ENCODE measurements around the gene MOB3A. TPM values are rescaled to one million over a fixed set of nuclear protein-coding genes. Genes with fewer than 3 reads are reported as not detected.
A peak's percentile ranks its signal among the peaks of the same experiment; 100 is the strongest.

Gene MOB3A
- total and polyA plus RNA-seq, 4 donors, result 17.7 to 86.6 (median 45.0) TPM

DNA sequence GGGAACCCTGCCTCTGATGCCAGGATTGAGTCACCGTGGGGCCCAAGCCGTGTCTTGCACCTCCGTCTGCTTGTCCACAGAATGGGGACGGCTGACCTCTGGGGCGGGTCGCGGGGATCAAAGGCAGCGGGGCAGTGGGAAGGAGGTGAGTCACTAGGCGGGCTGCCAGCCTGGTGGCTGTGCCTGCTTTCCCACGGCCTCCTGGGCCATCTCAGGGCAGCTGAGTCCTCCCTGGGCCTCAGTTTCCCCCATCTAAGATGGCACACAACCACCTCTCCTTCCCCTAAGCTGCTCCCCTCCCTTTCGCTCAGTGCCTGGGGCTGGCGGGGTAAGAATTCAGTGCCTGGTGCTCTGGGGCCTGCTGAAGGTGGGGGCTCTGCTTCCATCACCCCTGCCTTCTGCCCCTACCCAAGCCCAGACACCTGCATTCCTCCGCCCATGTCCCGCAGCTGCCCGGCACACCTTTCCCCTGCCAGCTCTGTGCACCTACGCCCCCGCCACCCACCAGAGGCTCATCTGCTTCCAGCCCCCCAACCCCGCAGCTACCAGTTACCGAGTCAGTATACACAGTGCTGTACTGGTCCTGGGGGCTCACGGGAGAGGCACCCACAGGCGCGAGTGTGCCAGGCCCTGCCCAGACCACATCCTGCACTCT, 48.5 kb downstream of the MOB3A start:
- no peaks in the 10 kb centered on the region for H3K27me3 ChIP-seq (ENCODE audit: control insufficient read depth in 3 of 3, insufficient read depth in 3 of 3, low read length in 2 of 3)
- peaks cover 8 to 70% (median 31%) of the 10 kb centered on the region in 5 donors for H3K4me1 ChIP-seq (ENCODE audit: control insufficient read depth in 5 of 5, insufficient read depth in 5 of 5, low read length in 5 of 5)
- ATAC-seq (ENCODE audit: insufficient read depth, low FRiP score), result no peak
- TF ChIP-seq, protein P1, sequence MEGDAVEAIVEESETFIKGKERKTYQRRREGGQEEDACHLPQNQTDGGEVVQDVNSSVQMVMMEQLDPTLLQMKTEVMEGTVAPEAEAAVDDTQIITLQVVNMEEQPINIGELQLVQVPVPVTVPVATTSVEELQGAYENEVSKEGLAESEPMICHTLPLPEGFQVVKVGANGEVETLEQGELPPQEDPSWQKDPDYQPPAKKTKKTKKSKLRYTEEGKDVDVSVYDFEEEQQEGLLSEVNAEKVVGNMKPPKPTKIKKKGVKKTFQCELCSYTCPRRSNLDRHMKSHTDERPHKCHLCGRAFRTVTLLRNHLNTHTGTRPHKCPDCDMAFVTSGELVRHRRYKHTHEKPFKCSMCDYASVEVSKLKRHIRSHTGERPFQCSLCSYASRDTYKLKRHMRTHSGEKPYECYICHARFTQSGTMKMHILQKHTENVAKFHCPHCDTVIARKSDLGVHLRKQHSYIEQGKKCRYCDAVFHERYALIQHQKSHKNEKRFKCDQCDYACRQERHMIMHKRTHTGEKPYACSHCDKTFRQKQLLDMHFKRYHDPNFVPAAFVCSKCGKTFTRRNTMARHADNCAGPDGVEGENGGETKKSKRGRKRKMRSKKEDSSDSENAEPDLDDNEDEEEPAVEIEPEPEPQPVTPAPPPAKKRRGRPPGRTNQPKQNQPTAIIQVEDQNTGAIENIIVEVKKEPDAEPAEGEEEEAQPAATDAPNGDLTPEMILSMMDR (IDR thresholded peaks at IDR 0.05; ENCODE audit: control extremely low read depth, extremely low read depth), result no peak
- 58 to 75% methylated on average over 18 to 22 of the region's 22 CpGs for WGBS, 2 donors
- H3K9ac ChIP-seq (ENCODE audit: insufficient read depth in 1 of 2, low read length in 2 of 2), result no peak overlapping the region
- H3K36me3 ChIP-seq (ENCODE audit: control insufficient read depth in 4 of 4, insufficient read depth in 4 of 4, low read length in 4 of 4), result peaks cover 0 to 56% (median 8%) of the 10 kb centered on the region in 4 donors
- peak overlapping the region; percentile 69 to 96 for H3K27ac ChIP-seq (ENCODE audit: low read depth in 1 of 2, low read length in 1 of 2)
- H3K9me3 ChIP-seq (ENCODE audit: control insufficient read depth in 4 of 4, insufficient read depth in 3 of 4, low read length in 3 of 4), result no peaks in the 10 kb centered on the region
- H3K4me3 ChIP-seq, result no peak overlapping the region
- DNase-seq, result no peak

- no peak for DNase-seq
- Histone ChIP-seq H3K4me3 (no peak overlapping the region), H3K27ac (ENCODE audit: low read depth in 1 of 2, low read length in 1 of 2) (peak overlapping the region; percentile 69 to 96), H3K9ac (ENCODE audit: insufficient read depth in 1 of 2, low read length in 2 of 2) (no peak overlapping the region), H3K9me3 (ENCODE audit: control insufficient read depth in 4 of 4, insufficient read depth in 3 of 4, low read length in 3 of 4) (no peaks in the 10 kb centered on the region), H3K4me1 (ENCODE audit: control insufficient read depth in 5 of 5, insufficient read depth in 5 of 5, low read length in 5 of 5) (peaks cover 10 to 71% (median 30%) of the 10 kb centered on the region in 5 donors), H3K27me3 (ENCODE audit: control insufficient read depth in 3 of 3, insufficient read depth in 3 of 3, low read length in 2 of 3) (no peaks in the 10 kb centered on the region), H3K36me3 (ENCODE audit: control insufficient read depth in 4 of 4, insufficient read depth in 4 of 4, low read length in 4 of 4) (peaks cover 0 to 60% (median 8%) of the 10 kb centered on the region in 4 donors)
- TF ChIP-seq, protein P1 (IDR thresholded peaks at IDR 0.05; ENCODE audit: control extremely low read depth, extremely low read depth), result no peak
- 66 to 84% methylated on average over 6 of the region's 6 CpGs for WGBS, 2 donors
- no peak for ATAC-seq (ENCODE audit: insufficient read depth, low FRiP score)
Observed at GRCh38 chr19:2047076-2047448, 49.1 kb downstream of the MOB3A start.

- Histone ChIP-seq H3K4me1 (ENCODE audit: control insufficient read depth in 5 of 5, insufficient read depth in 5 of 5, low read length in 5 of 5) (peaks cover 5 to 69% (median 27%) of the 10 kb centered on the region in 5 donors), H3K9ac (ENCODE audit: insufficient read depth in 1 of 2, low read length in 2 of 2) (no peak overlapping the region), H3K27me3 (ENCODE audit: control insufficient read depth in 3 of 3, insufficient read depth in 3 of 3, low read length in 2 of 3) (no peaks in the 10 kb centered on the region), H3K4me3 (no peak overlapping the region), H3K36me3 (ENCODE audit: control insufficient read depth in 4 of 4, insufficient read depth in 4 of 4, low read length in 4 of 4) (peaks cover 0 to 67% (median 8%) of the 10 kb centered on the region in 4 donors), H3K9me3 (ENCODE audit: control insufficient read depth in 4 of 4, insufficient read depth in 3 of 4, low read length in 3 of 4) (no peaks in the 10 kb centered on the region), H3K27ac (ENCODE audit: low read depth in 1 of 2, low read length in 1 of 2) (peak overlapping the region; percentile 63 to 69)
- ATAC-seq (ENCODE audit: insufficient read depth, low FRiP score), result no peak
- TF ChIP-seq, protein P1 (IDR thresholded peaks at IDR 0.05; ENCODE audit: control extremely low read depth, extremely low read depth), result no peak
- WGBS, 2 donors, result 90 to 96% methylated on average over 48 to 50 of the region's 50 CpGs
- no peak for DNase-seq
Observed at GRCh38 chr19:2046046-2046907, 49.8 kb downstream of the MOB3A start.
